ENCODE measurements around the gene SPINT1.

GRCh38 chr15:40894681-40895448 lies 51.0 kb downstream of the SPINT1 start:
- TF ChIP-seq POLR2AphosphoS5 (IDR thresholded peaks at IDR 0.05; ENCODE audit: low read depth, low read length) (no peak), TAF1 (IDR thresholded peaks at IDR 0.05; ENCODE audit: borderline replicate concordance, low read depth, low read length) (no peak)

Data from GM12892 (cell line).